ENCODE results near the gene ISG20L2. TPM values are rescaled to one million over a fixed set of nuclear protein-coding genes. Genes with fewer than 3 reads are reported as not detected.
"Not testable (repeated sequence)": the region's sequence is repeated elsewhere in the genome, so short reads cannot be mapped to it uniquely, and the experiment has no call there.

Gene ISG20L2
- total RNA-seq, 2 donors from 2014 or later = 67.5 to 97.5 TPM

DNA sequence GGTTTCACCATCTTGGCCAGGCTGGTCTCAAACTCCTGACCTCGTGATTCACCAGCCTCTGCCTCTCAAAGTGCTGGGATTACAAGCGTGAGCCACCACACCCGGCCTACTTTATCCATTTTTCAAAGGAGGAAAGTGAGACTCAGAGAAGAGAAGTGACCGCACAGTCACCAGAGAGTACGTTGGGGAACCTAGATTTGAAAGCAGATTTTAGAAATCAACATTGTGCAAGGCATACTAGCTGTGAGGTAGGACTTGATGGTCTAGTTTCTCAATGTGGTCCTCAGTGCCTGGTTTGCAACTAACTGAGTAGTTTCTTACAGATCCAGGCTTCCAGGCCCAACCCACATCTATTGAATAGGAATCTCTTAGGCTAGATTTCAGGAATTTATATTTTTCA, 37.1 kb upstream of the ISG20L2 start:
- no peaks in the 10 kb centered on the region for H3K27me3 Mint-ChIP-seq
- no peak for ATAC-seq
- H3K4me3 Mint-ChIP-seq = no peak overlapping the region
- no peak overlapping the region for H3K27ac Mint-ChIP-seq
- peaks cover 8% of the 10 kb centered on the region for H3K36me3 Mint-ChIP-seq
- DNase-seq (ENCODE audit: low spot score) = no peak
- peaks cover 21 to 26% of the 10 kb centered on the region in 2 donors for H3K4me1 Mint-ChIP-seq (ENCODE audit: low read depth in 2 of 2)
- H3K9me3 Mint-ChIP-seq = no peaks in the 10 kb centered on the region

- H3K27ac Mint-ChIP-seq; ATAC-seq; H3K9me3 Mint-ChIP-seq; DNase-seq (ENCODE audit: low spot score); H3K27me3 Mint-ChIP-seq; H3K4me3 Mint-ChIP-seq; H3K36me3 Mint-ChIP-seq: not testable (repeated sequence)
- H3K4me1 Mint-ChIP-seq (ENCODE audit: low read depth in 2 of 2) = peaks cover 18 to 22% of the 10 kb centered on the region in 2 donors
These were observed 36.6 kb upstream of the ISG20L2 start for GRCh38 chr1:156765136-156765535.

DNA sequence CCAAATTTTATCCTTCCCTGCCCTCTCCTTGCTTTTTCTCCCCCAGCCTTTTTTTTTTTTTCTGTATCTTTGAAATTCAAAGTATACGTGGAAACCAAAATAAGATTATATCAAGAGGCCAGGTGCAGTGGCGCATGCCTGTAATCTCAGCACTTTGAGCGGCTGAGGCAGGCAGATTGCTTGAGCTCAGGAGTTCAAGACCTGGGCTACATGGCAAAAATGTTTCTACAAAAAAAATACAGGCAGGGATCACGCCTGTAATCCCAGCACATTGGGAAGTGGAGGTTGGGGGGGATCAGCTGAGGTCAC, 32.2 kb upstream of the ISG20L2 start:
- H3K27me3 Mint-ChIP-seq = no peaks in the 10 kb centered on the region
- H3K9me3 Mint-ChIP-seq = no peaks in the 10 kb centered on the region
- DNase-seq (ENCODE audit: low spot score) = no peak
- H3K4me3 Mint-ChIP-seq = no peak overlapping the region
- no peaks in the 10 kb centered on the region for H3K36me3 Mint-ChIP-seq
- H3K4me1 Mint-ChIP-seq (ENCODE audit: low read depth in 2 of 2) = no peaks in the 10 kb centered on the region
- H3K27ac Mint-ChIP-seq = peak overlapping the region in 1 of 2 donors; percentile 48
- ATAC-seq = no peak

GRCh38 chr1:156760092-156760795, 31.7 kb upstream of the ISG20L2 start:
- ATAC-seq (no peak), DNase-seq (ENCODE audit: low spot score) (no peak)
- Mint-ChIP-seq H3K4me1 (ENCODE audit: low read depth in 2 of 2) (no peaks in the 10 kb centered on the region), H3K27ac (peak overlapping the region in 1 of 2 donors; percentile 48), H3K4me3 (no peak overlapping the region), H3K9me3 (no peaks in the 10 kb centered on the region), H3K27me3 (no peaks in the 10 kb centered on the region), H3K36me3 (no peaks in the 10 kb centered on the region)

- H3K36me3 Mint-ChIP-seq; H3K4me1 Mint-ChIP-seq (ENCODE audit: low read depth in 2 of 2); H3K27me3 Mint-ChIP-seq; H3K9me3 Mint-ChIP-seq; DNase-seq (ENCODE audit: low spot score); H3K27ac Mint-ChIP-seq; H3K4me3 Mint-ChIP-seq; ATAC-seq: not testable (repeated sequence)
These were observed 29.1 kb upstream of the ISG20L2 start for GRCh38 chr1:156757572-156758253.

GRCh38 chr1:156756355-156756754, 27.8 kb upstream of the ISG20L2 start:
- Mint-ChIP-seq H3K4me1 (ENCODE audit: low read depth in 2 of 2) (peaks cover 8 to 12% of the 10 kb centered on the region in 2 donors), H3K27me3 (no peaks in the 10 kb centered on the region), H3K4me3 (no peak overlapping the region), H3K27ac (no peak overlapping the region), H3K36me3 (no peaks in the 10 kb centered on the region), H3K9me3 (no peaks in the 10 kb centered on the region)
- no peak for DNase-seq (ENCODE audit: low spot score)
- ATAC-seq = no peak

GRCh38 chr1:156755527-156755950, 27.0 kb upstream of the ISG20L2 start:
- ATAC-seq (no peak), DNase-seq (ENCODE audit: low spot score) (no peak)
- no peaks in the 10 kb centered on the region for H3K36me3 Mint-ChIP-seq
- no peaks in the 10 kb centered on the region for H3K9me3 Mint-ChIP-seq
- no peaks in the 10 kb centered on the region for H3K27me3 Mint-ChIP-seq
- no peak overlapping the region for H3K27ac Mint-ChIP-seq
- peaks cover 9 to 12% of the 10 kb centered on the region in 2 donors for H3K4me1 Mint-ChIP-seq (ENCODE audit: low read depth in 2 of 2)
- no peak overlapping the region for H3K4me3 Mint-ChIP-seq

DNA sequence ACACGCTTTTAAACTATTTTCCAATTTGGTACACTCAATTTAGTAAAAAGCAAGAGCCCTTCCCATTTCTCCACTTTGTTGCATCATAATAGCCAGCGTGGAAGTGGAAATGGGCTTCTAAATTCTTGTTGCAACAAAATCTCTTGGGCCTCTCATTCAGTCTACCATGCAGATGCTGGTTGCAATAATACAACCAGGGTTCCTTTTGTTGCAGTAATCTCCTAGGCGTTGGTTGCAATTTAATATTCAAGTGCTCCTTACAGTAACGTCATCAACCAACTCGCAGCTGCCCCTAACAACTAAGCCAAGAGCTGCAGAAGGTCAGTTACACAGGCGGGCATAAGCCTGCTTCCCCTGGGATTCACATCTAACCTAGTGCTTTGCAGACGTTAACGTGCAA, 25.7 kb upstream of the ISG20L2 start:
- no peaks in the 10 kb centered on the region for H3K27me3 Mint-ChIP-seq
- H3K4me3 Mint-ChIP-seq = no peak overlapping the region
- H3K27ac Mint-ChIP-seq = no peak overlapping the region

DNA sequence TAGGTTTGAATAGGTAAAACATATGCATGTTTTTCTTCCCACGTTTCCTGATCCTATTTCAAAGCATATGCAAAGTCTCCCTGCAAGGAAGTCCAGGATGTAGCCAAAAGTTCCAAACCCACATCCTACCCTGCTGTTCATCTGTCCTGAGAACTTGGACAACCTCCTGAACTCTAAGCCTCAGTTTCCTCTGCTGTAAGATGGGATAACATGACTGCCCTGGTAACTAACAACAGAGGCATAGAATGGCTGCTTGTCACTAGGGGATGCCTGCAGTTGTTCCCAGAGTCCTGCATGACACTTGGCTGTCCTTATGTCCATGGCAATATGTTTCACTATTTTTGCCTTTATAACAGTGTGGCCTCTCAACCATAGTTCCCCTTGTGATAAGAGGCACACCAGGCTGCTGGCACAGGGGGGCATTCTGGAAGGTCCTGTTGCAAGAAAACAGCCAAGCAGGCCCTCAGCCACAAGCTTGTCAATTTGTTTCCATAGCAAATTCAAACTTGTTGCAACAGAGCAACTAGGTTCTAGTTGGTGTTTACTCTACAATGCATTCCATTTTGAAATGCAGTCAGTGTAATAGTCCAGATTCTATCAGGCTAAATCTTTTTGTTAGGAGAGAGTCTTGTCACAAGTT, 24.4 kb upstream of the ISG20L2 start:
- H3K27me3 Mint-ChIP-seq = no peaks in the 10 kb centered on the region
- H3K27ac Mint-ChIP-seq = peak overlapping the region; percentile 85 to 97
- H3K36me3 Mint-ChIP-seq = peaks cover 4% of the 10 kb centered on the region
- DNase-seq (ENCODE audit: low spot score) = no peak
- H3K4me3 Mint-ChIP-seq = peak overlapping the region; percentile 97
- ATAC-seq = no peak
- H3K9me3 Mint-ChIP-seq = no peaks in the 10 kb centered on the region
- H3K4me1 Mint-ChIP-seq (ENCODE audit: low read depth in 2 of 2) = peaks cover 35 to 38% of the 10 kb centered on the region in 2 donors

More for the DNA sequence above, 25.7 kb upstream of the ISG20L2 start:
- H3K9me3 Mint-ChIP-seq = no peaks in the 10 kb centered on the region
- DNase-seq (ENCODE audit: low spot score) (no peak), ATAC-seq (no peak)
- H3K4me1 Mint-ChIP-seq (ENCODE audit: low read depth in 2 of 2) = peaks cover 22 to 25% of the 10 kb centered on the region in 2 donors
- H3K36me3 Mint-ChIP-seq = no peaks in the 10 kb centered on the region

GRCh38 chr1:156751757-156752481, 23.4 kb upstream of the ISG20L2 start:
- Mint-ChIP-seq H3K9me3 (no peaks in the 10 kb centered on the region), H3K36me3 (peaks cover 4% of the 10 kb centered on the region), H3K27me3 (no peaks in the 10 kb centered on the region), H3K4me1 (ENCODE audit: low read depth in 2 of 2) (peaks cover 42 to 45% of the 10 kb centered on the region in 2 donors), H3K4me3 (peak overlapping the region; percentile 97), H3K27ac (peak overlapping the region; percentile 85 to 97)
- DNase-seq (ENCODE audit: low spot score) = peak; percentile 95
- ATAC-seq = peak; percentile 92 to 94

- ATAC-seq = no peak
- Mint-ChIP-seq H3K27me3 (no peaks in the 10 kb centered on the region), H3K27ac (peak within 1 kb of the TSS; percentile 97 to 100), H3K36me3 (peaks cover 4% of the 10 kb centered on the region), H3K4me3 (peak within 1 kb of the TSS; percentile 97), H3K4me1 (ENCODE audit: low read depth in 2 of 2) (peaks cover 47 to 50% of the 10 kb centered on the region in 2 donors), H3K9me3 (no peaks in the 10 kb centered on the region)
- DNase-seq (ENCODE audit: low spot score) = no peak
These were observed 22.8 kb upstream of the ISG20L2 start, which contains the start of gene HDGF for GRCh38 chr1:156751451-156751756. Gene HDGF, minus strand, starts transcription at chr1:156751675. Its CDS starts 246 bp downstream, at chr1:156751429.

- Mint-ChIP-seq H3K27me3 (no peaks in the 10 kb centered on the region), H3K27ac (peak overlapping the region; percentile 97 to 100), H3K4me3 (peak overlapping the region; percentile 97)
These were observed 22.3 kb upstream of the ISG20L2 start for GRCh38 chr1:156750711-156751450.

GRCh38 chr1:156750191-156750672, 21.7 kb upstream of the ISG20L2 start:
- Mint-ChIP-seq H3K27ac (peak overlapping the region; percentile 97 to 100), H3K4me1 (ENCODE audit: low read depth in 2 of 2) (peaks cover 59 to 62% of the 10 kb centered on the region in 2 donors), H3K4me3 (peak overlapping the region; percentile 97), H3K9me3 (no peaks in the 10 kb centered on the region), H3K36me3 (peaks cover 4% of the 10 kb centered on the region), H3K27me3 (no peaks in the 10 kb centered on the region)
- no peak for DNase-seq (ENCODE audit: low spot score)
- no peak for ATAC-seq

More at GRCh38 chr1:156750711-156751450, 22.3 kb upstream of the ISG20L2 start:
- H3K36me3 Mint-ChIP-seq = peaks cover 4% of the 10 kb centered on the region
- no peak for DNase-seq (ENCODE audit: low spot score)
- H3K9me3 Mint-ChIP-seq = no peaks in the 10 kb centered on the region
- peak; percentile 24 to 34 for ATAC-seq
- H3K4me1 Mint-ChIP-seq (ENCODE audit: low read depth in 2 of 2) = peaks cover 52 to 56% of the 10 kb centered on the region in 2 donors

All from natural killer cell treated with Interleukin-12 subunit alpha and Interleukin-12 subunit beta and Interleukin-15 and Interleukin-18, amount 100 ng/mL, for 72 hours (primary cell).